ENCODE data around the gene PDZD4.
A peak's percentile ranks its signal among the peaks of the same experiment; 100 is the strongest.

The PDZD4 gene

DNA sequence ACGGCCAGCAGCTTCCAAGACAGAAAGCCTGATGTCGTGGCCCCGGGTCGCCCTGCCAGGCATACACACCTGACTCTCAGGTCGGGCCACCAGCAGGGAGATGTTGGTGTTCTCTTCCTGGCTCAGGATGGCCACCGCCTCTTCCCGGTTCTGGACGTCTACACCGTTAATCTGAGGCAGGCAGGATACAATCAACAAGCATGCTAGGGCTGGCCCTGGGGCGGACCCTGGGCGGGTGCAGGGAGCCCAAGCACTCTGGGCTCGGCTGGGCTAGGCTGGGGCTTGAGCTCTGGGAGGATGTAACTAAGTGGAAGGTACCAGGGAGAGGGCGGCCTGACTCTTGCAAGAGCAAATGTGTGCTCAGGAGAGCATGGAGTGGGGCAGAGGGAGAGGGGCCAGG lies 24.9 kb downstream of the PDZD4 start:
- DNase-seq: no peak

GRCh38 chrX:153804621-153805020 lies 25.7 kb downstream of the PDZD4 start:
- no peak for DNase-seq

GRCh38 chrX:153804100-153804595 lies 26.2 kb downstream of the PDZD4 start:
- no peak for DNase-seq

DNA sequence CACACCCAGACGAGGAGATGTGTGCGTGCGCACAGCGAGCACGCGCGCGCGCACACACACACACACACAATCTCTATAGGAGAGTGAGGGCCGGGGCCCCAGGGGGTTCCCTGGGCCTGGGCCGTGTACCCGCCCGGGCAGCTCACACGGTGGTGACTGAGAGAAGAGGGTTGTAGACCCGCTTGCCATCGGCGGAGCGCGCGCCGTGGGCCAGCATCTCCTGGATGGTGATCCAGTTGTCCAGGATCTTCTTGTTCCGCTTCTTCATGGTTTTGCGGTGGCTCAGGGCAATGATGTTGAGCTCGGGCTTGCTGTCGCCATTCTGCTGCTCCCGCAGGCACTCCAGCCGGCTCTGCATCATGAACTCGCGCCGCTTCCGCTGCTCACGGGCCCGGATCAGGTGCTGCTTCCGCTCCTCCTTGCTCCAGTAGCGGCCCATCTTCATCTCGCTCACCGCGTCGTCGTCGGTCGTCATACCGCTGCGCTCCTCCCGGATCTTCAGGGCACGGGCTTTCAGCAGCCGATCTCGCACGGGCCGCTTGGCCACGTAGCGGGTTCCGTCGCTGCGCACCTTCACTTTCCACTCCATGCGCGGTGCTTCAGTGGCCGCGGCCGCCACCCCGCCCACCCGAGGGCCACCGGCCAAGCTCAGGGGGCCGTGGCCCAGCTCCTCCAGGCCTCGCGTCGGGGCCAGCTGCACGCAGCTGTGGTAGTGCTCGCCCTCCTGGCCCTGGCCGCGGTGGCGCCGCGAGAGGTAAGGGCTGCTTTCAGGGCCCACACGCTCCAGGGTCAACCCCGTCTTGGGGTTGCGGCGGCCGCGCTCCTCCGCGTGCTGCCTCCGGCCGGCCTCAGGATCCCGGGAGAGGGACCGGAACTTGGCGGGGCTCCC lies 26.9 kb downstream of the PDZD4 start:
- DNase-seq: no peak

DNA sequence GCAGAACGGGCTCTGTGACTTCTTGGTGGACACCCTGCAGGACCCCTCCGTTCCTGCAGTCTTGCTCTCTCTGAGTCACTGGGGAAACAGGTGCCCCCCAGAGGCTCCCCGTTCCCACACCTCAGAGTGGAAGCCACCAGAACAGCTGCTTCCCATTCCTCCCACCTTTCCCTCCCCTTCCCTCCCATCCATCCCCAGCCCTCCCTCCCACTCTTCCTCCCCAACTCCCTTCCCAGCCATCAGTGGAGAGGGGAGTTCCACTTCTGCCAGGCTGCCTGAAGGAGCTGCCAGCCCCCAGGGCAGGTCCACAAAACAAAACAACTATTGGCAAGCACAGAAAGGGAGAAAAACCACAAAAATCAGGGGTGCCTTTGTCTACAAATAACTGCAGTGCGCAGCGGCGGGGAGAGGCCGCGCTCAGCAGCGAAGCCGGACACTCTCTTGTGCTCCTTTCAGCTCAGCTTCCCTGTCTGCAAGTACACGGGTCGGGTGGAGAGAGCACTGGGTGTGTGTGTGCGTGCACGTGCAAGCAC lies 27.8 kb downstream of the PDZD4 start:
- no peak for DNase-seq

- no peak for DNase-seq
These were observed 28.7 kb downstream of the PDZD4 start for GRCh38 chrX:153801669-153802068.

- DNase-seq: no peak
These were observed 29.6 kb downstream of the PDZD4 start for GRCh38 chrX:153800746-153801145.

DNA sequence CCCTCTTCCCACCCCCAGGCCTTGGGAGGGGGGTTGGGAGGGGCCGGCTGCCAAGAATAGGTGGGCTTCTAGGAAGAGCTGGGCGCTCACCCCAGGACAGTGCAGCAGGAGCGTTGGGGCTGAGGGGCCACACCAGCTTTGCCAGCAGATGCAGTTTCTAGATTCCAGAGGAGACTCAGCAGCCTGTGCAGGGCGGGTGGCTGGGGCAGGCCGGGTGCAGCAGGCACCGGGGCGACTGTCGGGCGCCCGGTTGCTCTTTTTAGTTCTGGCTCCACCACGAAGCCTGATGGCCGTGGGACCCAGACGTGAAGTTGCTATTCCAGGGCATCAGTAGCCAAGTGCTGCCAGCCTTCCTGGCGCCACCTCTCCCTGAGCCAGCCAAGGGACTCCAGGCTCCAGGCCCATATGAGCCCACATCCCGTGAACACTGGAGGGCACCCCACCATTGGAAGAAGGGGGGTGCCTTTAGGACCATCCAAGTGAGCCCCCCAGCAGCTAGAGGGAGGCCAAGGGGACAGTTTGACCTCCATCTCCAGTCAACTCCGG lies 30.1 kb downstream of the PDZD4 start:
- no peak for DNase-seq

- no peak for DNase-seq
These were observed 31.0 kb downstream of the PDZD4 start for GRCh38 chrX:153799326-153799725.

DNA sequence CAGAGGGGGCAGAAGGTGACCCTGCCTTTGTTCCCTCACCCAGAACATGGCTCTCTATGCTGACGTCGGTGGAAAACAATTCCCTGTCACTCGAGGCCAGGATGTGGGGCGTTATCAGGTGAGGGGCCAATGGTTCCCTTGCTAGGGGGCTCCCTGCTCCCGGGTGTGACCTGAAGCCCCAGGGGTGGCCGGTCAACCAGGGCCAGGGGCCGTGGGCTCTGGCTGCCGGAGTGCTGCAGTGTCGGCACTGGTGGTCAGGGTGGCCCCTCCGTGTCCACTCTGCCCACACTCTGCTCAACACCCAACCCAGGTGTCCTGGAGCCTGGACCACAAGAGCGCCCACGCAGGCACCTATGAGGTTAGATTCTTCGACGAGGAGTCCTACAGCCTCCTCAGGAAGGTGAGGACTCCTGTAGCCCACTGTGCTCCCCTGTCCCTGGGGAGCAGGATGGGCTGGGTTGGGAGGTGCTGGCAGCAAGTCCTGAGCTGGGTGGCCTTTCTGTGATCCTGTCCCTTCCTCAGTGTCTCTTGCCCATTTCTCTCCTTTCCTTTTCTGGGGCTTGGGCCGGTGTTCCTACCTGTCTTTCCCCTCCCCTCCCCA lies 32.8 kb downstream of the PDZD4 start:
- DNase-seq: no peak

- DNase-seq: no peak
These were observed 35.2 kb downstream of the PDZD4 start for GRCh38 chrX:153794897-153795816.

- DNase-seq: peak; percentile 93
These were observed 36.1 kb downstream of the PDZD4 start, which contains the start of the genes IDH3G and SSR4 for GRCh38 chrX:153794018-153794896. Gene IDH3G, minus strand, starts transcription at chrX:153794375. Its CDS starts 49 bp downstream, at chrX:153794326. Gene SSR4, plus strand, starts transcription at chrX:153794668. Its CDS starts 20 bp downstream, at chrX:153794688.

DNA sequence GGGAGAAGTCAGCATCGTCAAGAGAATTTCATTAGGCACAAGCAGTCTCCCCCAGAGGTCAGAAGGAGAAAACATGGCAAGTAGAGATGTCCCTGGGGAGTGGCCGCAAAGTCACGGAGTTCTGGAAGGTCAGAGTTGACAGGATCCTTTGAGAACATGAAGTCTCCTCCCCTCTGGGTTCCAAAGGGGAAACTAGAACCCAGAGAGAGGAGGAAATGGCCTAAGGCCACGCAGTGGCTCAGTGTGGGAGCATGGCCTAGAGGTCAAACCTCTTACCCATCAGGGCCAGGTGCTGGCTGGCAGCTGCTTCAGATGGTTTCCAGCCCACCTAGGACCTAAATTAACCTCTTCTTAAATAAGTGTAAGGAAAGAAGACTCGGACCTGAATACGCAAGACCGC lies 37.1 kb downstream of the PDZD4 start:
- no peak for DNase-seq

GRCh38 chrX:153792368-153792767 lies 38.0 kb downstream of the PDZD4 start:
- DNase-seq: no peak

GRCh38 chrX:153791104-153791852 lies 39.1 kb downstream of the PDZD4 start:
- no peak for DNase-seq

- no peak for DNase-seq
These were observed 40.7 kb downstream of the PDZD4 start for GRCh38 chrX:153789654-153790053.

DNA sequence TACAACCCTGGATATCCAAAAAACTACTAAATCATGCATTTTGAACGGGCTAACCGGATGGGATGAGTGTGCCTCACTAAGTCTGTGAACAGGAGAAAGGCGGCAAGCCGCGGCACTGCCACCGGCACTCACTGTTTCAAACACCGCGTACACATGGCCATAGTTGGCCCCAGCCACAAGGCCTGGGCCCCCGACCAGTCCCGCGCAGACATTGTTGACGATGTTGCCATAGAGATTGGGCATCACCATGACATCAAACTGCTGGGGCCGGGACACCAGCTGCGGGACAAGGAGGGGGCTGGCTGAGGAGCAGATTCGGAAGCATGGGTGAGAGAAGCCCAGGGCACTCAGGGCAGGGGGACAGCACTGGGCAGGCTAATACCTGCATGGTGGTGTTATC lies 43.7 kb downstream of the PDZD4 start:
- DNase-seq: no peak

DNA sequence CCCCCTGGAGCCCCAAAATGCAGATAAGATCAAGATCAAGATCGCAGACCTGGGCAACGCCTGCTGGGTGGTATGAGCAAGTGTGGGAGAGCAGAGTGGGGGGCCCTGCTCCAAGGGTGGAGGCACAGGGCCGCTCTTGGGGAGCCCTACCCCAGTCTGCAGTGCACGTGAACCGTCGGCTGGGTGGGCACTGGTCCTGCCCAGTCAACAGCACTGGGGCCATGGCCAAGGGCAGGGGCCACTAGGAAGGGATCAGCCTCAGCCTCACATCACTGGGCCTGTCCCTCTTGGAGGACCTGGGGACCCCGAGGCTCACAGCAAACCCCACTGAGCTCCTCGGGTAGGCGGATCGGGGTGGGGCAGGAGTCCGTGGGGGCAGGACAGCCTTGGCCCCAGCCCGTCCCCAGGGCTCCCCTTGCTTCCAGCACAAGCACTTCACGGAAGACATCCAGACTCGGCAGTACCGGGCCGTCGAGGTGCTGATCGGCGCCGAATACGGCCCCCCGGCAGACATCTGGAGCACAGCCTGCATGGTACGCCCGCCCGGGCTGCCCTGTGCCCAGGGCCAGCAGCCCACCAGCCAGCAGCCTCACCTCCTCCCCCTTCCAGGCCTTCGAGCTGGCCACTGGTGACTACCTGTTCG lies 45.9 kb downstream of the PDZD4 start:
- no peak for DNase-seq

- no peak for DNase-seq
These were observed 46.8 kb downstream of the PDZD4 start for GRCh38 chrX:153783378-153784013.

DNA sequence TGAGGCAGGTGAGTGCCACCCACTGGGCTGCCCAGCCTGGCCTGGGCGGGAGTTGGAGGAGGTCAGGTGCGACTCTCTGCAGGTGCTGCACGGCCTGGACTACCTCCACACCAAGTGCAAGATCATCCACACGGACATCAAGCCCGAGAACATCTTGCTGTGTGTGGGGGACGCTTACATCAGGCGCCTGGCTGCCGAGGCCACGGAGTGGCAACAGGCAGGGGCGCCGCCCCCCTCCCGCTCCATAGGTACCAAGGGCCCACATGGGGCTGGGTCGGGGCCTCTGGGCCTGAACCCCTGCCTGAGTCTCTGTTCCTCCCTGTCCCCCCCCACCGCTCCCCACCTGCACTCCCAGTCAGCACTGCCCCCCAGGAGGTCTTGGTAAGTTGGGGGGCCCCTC lies 47.5 kb downstream of the PDZD4 start:
- DNase-seq: no peak
